ENCODE results near the gene RBM38. TPM values are rescaled to one million over a fixed set of nuclear protein-coding genes. Genes with fewer than 3 reads are reported as not detected.
A peak's percentile ranks its signal among the peaks of the same experiment; 100 is the strongest.
"Not testable (repeated sequence)": the region's sequence is repeated elsewhere in the genome, so short reads cannot be mapped to it uniquely, and the experiment has no call there.

Gene RBM38
- 10 to 100 TPM; 26.9 to 44.8 TPM for total RNA-seq
- long read RNA-seq, transcript RBM38-203 (4 exons, 2,382 nt) = major isoform, 13 of 34 reads
- long read RNA-seq, partial matches to known transcripts = 18 of 34 reads
- long read RNA-seq, other reads (novel, unspliced or antisense) = 2 of 34 reads

- intact Hi-C loops (cut with DNase I, micrococcal nuclease) = no loop called here
- ATAC-seq (peak; percentile 71), DNase-seq (peak; percentile 51 to 80)
Measured at GRCh38 chr20:57390604-57391438, at the start of gene RBM38. RBM38 (plus strand) TSS chr20:57391396; CDS start chr20:57391582, 186 bp downstream.

DNA sequence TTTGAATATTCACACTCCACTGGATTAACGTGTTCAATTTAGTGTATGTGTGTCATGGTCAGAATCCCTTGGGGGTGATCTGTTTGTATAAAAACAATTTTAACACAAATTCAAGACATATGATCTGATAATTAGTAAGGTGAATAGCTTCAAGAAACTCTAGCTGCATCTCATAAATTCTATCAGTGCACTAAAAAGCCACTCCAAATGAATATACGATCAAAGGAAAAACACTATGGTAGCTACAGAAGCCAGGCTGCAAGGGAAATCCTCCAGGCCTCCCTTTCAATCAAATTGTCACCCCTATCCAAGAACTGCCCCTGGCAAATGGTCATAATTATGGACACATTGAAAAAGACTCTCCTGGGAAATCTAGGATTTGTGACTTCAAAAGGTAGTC, 49.5 kb upstream of the RBM38 start:
- ATAC-seq (no peak), DNase-seq (no peak)
- intact Hi-C loops (cut with DNase I, micrococcal nuclease) = no loop called here

- ATAC-seq (no peak), DNase-seq (no peak)
- intact Hi-C loops (cut with DNase I, micrococcal nuclease) = no loop called here
Measured at GRCh38 chr20:57342829-57343228, 48.4 kb upstream of the RBM38 start.

GRCh38 chr20:57346477-57346876, 44.7 kb upstream of the RBM38 start:
- intact Hi-C loops (cut with DNase I, micrococcal nuclease) = loop anchor here in 1 of 2 donors (2.0 kb wide), 1 partner anchor 258 kb away; no protein-coding TSS in a partner anchor
- DNase-seq (peak; percentile 51 to 87), ATAC-seq (peak; percentile 56)

GRCh38 chr20:57347393-57347792, 43.8 kb upstream of the RBM38 start:
- ATAC-seq (no peak), DNase-seq (no peak)
- intact Hi-C loops (cut with DNase I, micrococcal nuclease) = loop anchor here in 1 of 2 donors (2.0 kb wide), 1 partner anchor 259 kb away; no protein-coding TSS in a partner anchor

DNA sequence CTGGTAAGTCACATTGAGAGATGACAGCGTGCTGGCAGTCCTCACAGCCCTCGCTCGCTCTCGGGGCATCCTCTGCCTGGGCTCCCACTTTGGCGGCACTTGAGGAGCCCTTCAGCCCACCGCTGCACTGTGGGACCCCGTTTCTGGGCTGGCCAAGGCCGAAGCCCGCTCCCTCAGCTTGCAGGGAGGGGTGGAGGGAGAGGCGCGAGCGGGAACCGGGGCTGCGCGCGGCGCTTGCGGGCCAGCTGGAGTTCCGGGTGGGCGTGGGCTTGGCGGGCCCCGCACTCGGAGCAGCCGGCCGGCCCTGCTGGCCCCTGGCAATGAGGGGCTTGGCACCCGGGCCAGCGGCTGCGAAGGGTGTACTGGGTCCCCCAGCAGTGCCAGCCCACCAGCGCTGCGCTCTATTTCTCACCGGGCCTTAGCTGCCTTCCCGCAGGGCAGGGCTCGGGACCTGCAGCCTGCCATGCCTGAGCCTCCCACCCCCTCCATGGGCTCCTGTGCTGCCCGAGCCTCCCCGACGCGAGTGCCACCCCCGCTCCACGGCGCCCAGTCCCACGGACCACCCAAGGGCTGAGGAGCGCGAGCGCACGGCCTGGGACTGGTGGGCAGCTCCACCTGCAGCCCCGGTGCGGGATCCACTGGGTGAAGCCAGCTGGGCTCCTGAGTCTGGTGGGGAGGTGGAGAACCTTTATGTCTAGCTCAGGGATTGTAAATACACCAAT, 42.8 kb upstream of the RBM38 start:
- ATAC-seq; intact Hi-C loops (cut with DNase I, micrococcal nuclease); DNase-seq: not testable (repeated sequence)

DNA sequence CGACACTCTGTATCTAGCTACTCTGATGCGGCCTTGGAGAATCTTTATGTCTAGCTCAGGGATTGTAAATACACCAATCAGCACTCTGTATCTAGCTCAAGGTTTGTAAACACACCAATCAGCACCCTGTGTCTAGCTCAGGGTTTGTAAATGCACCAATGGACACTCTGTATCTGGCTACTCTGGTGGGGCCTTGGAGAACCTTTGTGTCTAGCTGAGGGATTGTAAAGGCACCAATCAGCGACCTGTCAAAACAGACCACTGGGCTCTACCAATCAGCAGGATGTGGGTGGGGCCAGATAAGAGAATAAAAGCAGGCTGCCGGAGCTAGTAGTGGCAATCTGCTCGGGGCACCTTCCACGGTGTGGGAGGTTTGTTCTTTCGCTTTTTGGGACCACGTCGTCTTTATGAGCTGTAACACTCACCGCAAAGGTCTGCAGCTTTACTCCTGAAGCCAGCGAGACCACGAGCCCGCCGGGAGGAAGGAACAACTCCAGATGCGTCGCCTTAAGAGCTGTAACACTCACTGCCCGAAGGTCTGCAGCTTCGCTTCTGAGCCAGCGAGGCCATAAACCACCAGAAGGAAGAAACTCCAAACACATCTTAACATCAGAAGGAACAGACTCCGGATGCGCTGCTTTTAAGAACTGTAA, 42.1 kb upstream of the RBM38 start:
- intact Hi-C loops (cut with DNase I, micrococcal nuclease) = not testable (repeated sequence)

GRCh38 chr20:57350081-57350710, 41.0 kb upstream of the RBM38 start:
- no peak for DNase-seq
- intact Hi-C loops (cut with DNase I, micrococcal nuclease) = loop anchor here in 1 of 2 donors (5.0 kb wide), 1 partner anchor 258 kb away; no protein-coding TSS in a partner anchor
- ATAC-seq = no peak

More for the DNA sequence above, 42.1 kb upstream of the RBM38 start:
- not testable (repeated sequence) for ATAC-seq, DNase-seq

GRCh38 chr20:57350726-57351041, 40.5 kb upstream of the RBM38 start:
- DNase-seq, ATAC-seq: not testable (repeated sequence)
- intact Hi-C loops (cut with DNase I, micrococcal nuclease) = loop anchor here in 1 of 2 donors (5.0 kb wide), 1 partner anchor 258 kb away; no protein-coding TSS in a partner anchor

DNA sequence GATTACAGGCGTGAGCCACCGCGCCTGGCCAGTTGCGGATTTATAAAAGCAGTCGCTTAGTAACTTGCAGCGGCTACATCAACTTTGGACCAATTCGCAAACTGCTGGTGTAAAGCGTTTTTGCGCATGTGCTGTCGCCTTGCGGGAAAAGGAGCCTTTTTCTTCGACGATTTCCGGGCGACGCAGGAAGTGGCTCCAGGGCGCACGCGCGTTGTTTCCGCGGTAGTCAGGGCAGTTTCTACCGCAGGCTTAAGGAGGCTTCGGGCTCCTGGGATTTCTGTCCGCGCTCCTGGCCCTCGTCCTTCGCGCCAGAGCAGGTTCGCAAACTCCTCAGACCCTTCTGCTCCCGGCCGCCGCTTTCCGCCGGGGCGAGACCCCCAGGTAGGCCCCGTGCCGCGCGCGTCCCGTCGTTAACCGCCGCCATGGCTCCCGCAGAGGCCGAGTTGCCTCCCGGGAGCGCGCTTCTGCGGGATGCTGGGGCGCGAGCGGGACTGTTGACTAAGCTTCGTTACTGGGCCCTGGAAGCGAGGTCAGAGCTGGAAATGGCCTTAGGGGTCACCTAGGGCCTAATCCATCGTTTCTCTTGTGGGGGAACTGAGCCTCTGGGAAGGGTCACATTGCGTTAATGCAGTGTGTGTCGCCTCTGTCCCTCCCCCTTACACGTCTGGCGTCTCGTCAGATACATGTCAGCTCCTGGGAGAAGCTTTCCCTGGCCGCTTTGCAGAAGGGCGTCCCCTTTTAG, 40.0 kb upstream of the RBM38 start, which contains the start of gene RAE1:
Gene RAE1, plus strand, starts transcription at position 214 of the 742 bp plus-strand sequence. CDS start 2,784 bp downstream, outside the sequence.
- intact Hi-C loops (cut with DNase I, micrococcal nuclease) = loop anchor here in 1 of 2 donors (5.0 kb wide), 1 partner anchor 259 kb away; no protein-coding TSS in a partner anchor
- peak; percentile 95 for ATAC-seq

GRCh38 chr20:57352305-57352704, 38.9 kb upstream of the RBM38 start:
- ATAC-seq (no peak), DNase-seq (no peak)
- intact Hi-C loops (cut with DNase I, micrococcal nuclease) = loop anchor here in 1 of 2 donors (5.0 kb wide), 1 partner anchor 260 kb away; no protein-coding TSS in a partner anchor

More for the DNA sequence above, 40.0 kb upstream of the RBM38 start, which contains the start of gene RAE1:
- peak; percentile 92 to 94 for DNase-seq

DNA sequence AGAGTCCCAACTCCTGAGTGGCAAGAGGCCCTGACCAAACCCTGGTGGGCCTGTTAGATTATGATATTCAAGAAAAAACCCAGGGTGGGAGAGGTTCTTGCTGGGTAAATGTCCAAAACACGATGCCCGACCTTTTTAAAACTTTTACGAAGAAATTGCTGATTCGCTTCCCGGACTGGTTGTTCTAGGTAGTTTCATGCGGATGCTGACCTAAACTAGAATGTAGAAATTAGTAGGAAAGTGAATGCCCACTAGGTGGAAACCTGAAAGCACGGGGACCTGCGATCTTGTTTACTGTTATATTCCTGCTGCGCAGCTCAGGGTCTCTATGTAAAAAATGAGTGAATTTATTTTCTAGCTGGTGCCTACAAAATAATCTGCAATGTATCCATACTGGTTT, 37.8 kb upstream of the RBM38 start:
- ATAC-seq (no peak), DNase-seq (no peak)
- intact Hi-C loops (cut with DNase I, micrococcal nuclease) = loop anchor here in 1 of 2 donors (5.0 kb wide), 1 partner anchor 261 kb away; no protein-coding TSS in a partner anchor

GRCh38 chr20:57361517-57361916, 29.7 kb upstream of the RBM38 start:
- DNase-seq = no peak
- intact Hi-C loops (cut with DNase I, micrococcal nuclease) = no loop called here
- ATAC-seq = no peak

- DNase-seq = no peak
- no peak for ATAC-seq
- intact Hi-C loops (cut with DNase I, micrococcal nuclease) = no loop called here
Measured at GRCh38 chr20:57364451-57364850, 26.7 kb upstream of the RBM38 start.

DNA sequence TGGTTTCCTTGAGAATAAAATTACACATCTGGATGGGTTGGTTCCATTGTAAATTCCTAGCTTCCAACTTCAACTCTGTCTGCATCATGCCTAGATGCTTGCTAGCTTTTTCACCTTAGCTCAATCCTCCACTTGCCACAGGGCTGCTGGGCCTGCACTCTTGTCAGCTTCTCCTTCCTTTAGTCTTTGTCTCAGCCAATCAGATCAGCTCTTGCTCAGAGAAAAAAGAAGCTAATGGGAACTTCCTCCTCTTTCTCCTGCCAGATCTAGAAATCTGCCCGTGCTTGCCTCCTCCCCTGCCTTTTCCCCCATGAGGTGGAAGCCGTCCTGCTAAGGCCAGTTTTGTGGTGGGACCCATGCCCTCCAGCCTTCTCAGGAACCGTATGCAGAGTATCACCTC, 21.6 kb upstream of the RBM38 start:
- no peak for DNase-seq
- no peak for ATAC-seq
- intact Hi-C loops (cut with DNase I, micrococcal nuclease) = no loop called here

DNA sequence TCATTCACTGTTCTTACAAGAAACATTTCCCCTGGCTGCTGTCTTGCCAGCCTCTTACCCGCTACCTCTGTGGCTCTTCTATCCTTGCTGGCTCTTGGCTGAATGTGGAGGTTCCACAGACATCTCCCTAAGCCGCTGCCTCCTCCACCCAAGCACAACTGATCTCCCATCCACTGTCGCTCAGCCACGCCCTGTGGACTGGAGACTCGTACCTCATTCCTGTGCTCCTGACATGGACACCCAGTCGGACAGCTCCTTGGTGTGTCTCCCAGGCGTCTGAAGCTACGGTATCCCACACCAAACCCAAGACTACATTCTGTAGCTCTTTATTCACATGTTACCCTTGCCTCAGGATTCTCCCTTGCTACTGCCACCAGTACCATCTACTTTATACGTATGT, 20.9 kb upstream of the RBM38 start:
- intact Hi-C loops (cut with DNase I, micrococcal nuclease) = loop anchor here in 1 of 2 donors (10.0 kb wide), 2 partner anchors 224 to 844 kb away; no protein-coding TSS in a partner anchor
- ATAC-seq (no peak), DNase-seq (no peak)

- ATAC-seq (no peak), DNase-seq (no peak)
- intact Hi-C loops (cut with DNase I, micrococcal nuclease) = loop anchor here in 1 of 2 donors (10.0 kb wide), 2 partner anchors 223 to 843 kb away; no protein-coding TSS in a partner anchor
Measured at GRCh38 chr20:57371363-57371762, 19.8 kb upstream of the RBM38 start.

All from left colon (tissue), 2 donors.